ENCODE data around the gene CAPSL.
"Not testable (repeated sequence)": the region's sequence is repeated elsewhere in the genome, so short reads cannot be mapped to it uniquely, and the experiment has no call there.

Gene CAPSL

DNA sequence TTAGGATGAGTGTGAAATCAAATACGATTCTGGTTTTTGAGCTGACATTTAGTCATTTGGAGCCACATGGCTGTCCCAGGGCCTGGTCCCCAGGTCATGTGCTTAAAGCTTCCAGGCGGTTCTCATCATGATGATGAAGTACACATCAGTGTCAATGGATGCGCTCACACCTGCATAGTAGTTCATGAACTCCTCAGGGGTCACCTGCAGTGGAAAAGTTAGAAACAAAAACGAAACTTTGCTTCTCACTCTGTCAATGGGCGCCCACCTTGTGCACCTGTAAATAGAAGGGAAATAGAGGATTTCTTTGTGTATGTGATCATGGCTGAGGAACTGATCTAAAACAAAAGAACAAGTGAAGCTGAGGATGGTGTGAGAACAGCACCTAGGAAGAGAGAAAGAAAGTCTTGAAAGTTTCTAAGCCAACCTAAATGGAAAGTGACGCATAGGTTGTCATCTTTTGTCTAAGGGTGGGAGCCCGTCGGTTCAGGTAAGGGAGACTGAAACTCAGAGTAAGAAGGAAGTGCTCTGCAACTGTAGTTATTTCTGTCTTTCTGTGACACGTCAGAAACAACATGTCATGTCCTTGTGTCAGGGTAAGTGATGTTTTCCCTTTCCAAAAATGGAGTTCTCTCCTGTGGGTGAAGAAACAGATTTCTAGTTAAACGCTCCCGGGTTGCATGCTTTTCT lies 33.8 kb downstream of the CAPSL start:
- no peak for DNase-seq

DNA sequence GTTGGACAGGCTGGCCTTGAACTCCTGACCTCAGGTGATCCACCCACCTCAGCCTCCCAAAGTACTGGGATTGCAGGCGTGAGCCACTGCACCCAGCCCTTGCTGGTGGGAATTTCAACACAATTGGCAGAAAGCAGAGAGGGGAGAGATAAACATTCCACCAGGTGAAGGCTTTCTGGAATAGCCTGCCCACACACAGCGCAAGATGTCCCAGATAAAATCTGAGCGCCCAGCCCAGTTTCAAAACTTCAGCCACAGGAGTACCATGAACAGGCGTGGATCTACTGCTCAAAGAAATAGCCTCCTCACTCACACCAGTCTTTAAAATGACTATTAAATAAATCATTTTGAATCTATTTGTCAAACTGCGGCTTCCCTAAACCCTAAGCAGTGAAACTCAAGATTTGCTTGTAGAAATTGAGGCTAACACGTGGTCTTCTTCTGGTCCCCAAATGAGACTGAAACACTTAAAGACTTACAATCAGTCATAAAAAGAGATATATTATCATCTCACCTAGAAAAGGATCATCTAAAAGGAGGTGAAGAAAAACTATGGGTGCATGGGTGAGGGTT lies 34.7 kb downstream of the CAPSL start:
- no peak for DNase-seq

DNA sequence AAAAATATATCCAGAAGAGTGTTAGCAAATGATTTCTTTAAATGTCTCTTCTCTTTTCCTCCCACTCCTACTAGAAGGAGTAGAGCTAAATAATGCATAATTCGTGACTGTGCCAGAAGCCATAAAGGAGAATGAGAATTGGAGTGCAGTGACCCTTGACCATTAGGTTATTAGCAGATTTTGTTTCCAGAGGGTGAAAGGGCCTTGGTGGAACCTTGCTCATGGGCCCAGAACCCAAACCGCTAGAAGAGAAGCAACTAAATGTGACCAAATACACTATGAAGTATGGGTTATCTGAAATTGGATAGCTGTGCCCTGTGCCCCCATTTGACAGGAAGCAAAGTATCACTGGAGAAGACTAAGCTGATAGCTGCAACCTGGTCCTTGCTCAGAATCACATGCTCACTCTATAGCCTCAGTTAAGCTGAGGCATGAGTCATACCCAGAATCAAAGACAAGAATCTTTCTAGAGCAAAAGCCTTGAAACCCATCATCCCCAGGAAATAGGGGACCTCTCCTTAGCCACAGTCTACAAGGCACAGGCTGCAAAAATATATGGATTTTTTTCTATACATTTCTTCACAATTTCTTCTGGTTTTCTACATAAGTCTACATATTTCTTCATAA lies 36.3 kb downstream of the CAPSL start:
- no peak for DNase-seq

DNA sequence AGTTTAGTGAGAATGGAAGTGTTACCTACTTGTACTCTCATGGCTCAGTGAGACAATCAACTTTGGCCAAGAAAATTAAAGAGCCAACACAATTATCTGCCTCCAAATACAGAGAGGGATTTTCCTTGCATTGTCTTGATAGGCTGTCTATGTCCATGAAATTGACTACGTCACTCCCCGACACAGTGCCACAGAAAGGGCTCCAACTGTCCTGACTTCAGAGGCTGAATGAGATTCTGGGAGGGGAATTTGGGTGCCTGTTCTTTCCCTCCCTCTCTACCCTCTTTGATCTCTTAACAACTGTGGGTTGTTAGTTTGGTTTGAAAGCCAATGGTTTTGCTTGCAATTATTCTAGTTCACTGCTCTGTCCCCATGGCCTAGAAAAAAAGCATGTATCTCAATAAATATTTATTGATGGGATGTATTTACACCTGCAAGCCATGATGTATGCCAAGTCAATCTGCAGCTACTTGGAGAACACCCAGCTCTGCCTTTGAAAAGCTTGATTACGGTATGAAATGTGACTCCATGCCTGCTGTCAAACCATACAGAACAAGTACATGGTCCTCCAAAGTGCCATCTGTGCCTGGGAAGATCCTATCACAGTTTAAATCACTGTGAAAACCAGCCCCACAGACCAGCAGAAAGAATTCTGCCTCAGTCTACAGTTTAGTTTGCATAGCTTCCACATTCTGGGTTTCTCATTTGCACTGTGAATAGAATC lies 37.3 kb downstream of the CAPSL start:
- DNase-seq, result no peak

DNA sequence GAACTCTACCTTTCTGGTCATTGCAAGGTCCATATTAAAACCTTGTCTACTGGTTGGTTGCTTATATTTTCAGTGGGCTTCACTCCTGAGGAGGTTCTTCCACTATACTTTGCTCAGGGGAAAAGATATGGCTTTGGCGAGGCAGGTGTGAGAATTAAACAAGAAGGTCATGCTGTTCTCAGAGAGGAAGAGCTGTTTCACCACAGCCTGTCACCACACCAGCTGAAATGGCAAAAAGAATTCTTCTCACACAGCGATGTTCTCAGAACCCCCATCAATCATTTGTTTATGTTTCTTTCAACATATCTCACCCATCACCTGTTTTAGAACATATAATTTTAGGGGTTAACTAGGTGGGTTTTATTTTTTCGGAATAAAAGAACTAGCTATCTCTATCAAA lies 38.6 kb downstream of the CAPSL start:
- no peak for DNase-seq

DNA sequence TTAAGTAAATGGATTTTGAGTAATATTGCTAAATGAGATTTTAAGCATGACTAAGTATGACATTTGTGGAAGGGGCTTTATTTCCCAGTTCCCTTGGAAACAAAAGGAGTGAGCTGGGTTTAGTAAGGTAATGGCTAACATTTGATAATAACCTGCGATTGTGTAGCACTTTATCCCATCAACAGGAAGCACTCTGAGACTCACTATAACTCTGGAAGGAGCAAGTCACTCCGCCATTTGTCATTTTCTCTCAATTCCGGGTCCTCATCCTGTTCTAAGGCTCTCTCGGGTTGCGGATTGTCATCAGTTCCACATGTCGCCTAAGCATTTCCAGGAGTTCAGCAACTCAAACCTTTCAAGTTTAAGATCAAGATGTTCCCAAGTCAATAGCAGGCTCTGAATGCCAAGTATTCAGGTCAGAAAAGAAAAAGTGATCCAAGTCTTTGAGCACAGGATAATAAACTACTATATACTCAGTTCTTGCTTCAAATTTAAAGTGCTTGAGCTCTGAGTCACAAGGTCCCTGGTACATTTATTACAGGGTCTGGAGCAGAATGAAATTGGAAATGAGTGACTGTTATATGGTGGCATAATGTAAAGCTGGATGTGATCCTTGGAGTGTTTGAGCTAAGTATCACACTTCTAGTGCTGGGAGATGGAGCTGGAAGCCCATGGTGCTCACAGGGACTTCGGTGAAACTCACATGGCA lies 39.3 kb downstream of the CAPSL start:
- DNase-seq, result no peak

DNA sequence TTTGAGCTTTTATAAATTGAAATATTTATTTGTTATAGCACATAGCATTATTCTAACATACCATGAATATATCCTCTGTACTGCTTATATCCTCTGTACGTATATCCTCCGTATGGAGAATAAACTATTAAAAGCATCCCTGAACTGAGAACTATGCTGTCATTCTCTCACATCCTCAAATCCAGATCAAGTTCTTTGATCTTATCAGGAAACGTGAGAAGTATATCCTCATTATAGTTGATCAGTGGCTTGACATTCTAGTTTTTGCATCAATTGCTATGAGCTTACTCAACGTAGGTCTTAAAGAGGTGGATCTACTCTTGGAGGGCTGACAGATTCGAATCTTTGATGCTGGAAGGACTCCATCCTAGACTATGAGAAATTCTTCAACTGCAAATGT lies 44.3 kb downstream of the CAPSL start:
- DNase-seq, result no peak

DNA sequence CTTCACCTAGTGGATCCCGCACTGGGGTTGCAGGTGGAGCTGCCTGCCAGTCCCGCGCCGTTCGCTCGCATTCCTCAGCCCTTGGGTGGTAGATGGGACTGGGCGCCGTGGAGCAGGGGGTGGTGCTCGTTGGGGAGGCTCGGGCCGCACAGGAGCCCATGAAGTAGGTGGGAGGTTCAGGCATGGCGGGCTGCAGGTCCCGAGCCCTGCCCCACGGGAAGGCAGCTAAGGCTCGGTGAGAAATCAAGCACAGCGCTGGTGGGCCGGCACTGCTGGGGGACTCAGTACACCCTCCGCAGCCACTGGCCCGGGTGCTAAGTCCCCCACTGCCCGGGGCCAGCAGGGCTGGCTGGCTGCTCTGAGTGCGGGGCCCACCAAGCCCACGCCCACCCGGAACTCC lies 45.6 kb downstream of the CAPSL start:
- DNase-seq, result not testable (repeated sequence)

DNA sequence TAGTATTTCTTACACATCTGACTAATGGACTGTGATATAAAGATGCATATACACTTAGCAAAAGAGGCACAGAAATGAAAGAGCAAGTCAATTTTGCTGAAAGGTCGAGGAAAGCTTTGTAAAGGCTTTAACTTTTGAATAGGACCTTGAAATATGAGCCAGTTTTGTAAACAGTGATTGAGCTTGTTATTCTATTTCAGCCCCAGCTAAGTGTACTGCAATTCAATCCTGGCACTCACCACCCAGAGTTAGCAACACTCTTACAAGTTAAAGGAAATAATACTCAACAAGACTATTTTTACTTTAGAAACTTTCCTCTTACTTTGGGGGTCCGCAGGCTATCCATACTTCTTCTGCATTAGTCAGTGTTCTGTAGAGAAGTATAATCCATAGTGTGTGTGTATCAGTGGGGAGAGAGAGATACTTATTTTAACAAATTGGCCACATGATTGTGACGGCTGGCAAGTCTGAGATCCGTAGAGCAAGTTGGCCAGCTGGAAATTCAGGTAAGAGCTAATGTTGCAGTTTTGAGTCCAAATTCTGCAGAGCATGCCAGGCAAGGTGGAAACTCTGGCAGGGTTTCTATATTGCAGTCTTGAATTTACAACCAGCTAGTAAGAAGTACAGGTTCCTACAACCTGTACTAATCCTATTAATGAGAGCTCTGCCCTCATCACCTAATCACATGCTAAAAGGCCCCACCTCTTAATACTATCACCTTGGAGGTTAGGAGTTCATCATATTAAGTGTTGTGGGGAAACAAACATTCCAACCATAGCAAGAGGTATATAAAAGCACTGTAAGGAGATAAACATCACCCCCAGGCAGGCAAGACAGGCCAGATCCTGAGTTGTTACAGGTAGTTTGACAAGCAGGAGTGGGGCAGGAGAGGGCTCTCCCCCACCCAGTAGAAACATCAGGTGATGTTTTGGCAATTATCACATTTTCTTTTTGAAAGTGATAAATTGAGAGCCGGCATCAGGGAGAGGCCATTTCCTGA lies 48.1 kb downstream of the CAPSL start:
- no peak for DNase-seq

DNA sequence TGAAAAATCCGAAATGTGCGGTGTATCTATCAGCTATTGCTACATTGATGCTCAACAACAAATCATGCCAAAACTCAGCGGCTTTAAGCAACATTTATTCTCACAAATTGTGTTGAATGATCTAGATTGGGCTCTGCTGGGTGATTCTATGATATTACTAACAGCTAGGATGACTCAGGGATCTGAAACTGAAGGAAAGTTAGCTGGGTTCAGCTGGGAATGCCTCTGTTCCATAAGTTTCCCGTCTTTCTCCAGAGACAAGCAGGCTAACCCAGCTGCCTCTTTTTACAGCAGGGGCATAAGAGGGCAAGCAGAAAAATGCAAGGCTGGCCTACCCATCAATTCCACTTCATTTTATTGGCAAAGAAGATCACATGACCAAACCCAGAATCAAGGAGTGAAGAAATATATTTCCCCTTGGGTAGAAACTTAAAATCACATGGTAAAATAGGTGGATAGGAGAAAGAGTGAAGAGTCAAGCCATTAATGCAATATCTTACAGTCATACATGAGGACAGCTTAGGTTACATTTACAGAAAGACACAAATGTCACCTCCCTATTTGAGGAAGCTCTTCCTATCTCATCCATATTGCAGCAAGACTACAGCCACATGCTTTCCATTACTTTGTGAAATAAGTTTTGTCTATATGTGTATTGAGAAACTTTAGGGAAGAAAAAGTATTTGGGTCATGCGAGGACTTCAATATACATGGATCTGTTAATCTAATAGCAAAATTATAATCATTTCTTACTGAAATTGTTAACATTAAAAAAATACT lies 50.9 kb downstream of the CAPSL start:
- no peak for DNase-seq

DNA sequence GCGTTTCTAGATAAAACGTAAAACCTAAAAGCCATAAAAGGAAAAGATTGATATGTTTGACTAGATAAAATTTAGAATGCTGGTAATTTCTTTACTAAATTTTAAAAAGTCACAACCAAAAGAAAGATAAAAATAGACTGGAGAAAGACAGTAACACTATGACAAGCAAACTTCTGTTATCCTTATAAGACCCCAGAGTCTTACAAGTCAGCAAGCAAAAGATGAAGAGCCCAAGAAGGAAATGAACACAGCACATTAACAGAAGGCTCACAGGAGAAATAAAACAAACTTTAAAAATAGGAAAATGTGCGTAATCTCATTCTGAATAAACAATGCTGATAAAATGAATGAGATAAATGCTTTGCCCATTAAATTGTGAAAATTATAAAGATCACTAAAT lies 52.0 kb downstream of the CAPSL start:
- DNase-seq, result no peak

DNA sequence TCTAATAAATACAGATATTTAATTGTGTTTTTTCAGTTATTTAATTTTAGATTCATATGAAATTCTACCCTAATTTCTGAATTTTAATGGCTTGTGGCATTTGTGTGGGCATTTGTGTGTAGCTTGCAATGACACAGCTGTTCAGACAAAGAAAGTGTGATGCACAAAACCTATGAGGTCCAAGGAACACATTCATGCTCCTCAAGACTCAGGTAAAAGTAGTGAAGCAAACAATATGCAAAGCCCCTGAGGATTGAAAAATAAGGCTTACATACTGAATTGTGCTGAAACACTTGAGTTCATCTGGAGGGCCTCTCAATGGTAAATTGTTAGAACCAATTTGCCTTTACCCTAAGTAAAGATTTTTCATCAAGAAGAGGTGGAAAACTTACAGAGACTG lies 53.6 kb downstream of the CAPSL start:
- DNase-seq, result no peak

DNA sequence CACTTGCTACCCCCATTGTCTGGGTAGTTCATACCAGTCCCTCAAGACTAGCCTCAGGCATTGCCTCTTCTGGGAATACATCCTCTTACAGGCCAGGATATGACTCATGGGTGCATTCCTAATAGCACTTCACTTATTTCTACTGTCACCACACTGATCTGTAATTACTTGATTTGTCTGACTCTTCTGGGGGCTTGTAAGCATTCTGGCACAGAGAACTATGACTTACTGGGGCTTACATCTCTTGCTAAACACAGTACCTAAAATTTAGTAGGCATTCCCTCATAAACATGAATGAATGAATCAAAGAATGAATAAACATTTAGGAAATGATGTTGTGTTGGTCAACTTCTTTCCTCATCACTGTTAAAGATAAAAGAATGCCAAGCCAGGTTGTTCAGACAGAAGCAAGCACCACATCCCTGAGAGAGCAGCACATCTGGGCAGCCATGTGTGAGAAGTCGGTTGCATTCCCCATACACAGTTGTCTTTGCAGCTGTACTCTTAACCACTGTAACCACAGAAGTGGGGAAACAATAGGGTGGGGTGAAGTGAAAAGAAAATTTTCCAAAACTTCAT lies 54.1 kb downstream of the CAPSL start:
- no peak for DNase-seq

DNA sequence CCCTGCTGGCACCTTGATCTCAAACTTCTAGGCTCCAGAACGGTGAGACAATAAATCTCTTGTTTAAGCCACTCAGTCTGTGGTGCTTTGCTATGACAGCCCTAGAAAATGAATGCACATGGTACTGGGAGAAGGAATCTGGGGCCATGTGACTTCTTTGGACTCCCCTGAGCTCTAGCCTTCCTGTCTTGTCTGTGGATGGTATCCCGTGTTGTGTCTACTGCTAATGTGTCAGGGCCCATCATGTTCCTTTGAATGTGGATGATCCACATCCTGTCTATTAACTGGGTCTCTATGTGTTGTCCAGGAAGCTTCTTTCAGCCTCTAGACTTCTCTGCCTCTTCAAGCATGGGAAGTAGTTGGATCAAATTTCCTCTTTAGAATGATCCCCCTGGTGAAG lies 56.7 kb downstream of the CAPSL start:
- no peak for DNase-seq

DNA sequence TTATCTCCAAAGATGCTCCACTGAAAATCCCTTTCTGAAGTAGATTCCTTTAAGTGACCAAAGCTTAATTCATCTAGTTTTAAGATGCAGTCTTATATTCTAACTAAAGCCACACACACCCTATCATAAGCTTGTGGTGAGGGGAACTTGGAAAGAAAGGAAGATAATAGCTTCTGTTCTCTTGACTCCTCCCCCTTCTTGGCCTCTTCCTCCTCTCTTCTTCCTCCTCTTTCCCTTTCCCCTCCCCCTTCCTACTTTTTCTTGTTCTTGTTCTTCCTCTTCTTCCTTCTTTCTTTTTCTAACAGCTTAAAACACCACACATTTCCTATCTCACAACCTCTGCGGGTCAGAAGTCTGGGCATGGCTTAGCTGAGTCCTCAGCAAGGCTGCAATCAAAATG lies 58.3 kb downstream of the CAPSL start:
- DNase-seq, result no peak

DNA sequence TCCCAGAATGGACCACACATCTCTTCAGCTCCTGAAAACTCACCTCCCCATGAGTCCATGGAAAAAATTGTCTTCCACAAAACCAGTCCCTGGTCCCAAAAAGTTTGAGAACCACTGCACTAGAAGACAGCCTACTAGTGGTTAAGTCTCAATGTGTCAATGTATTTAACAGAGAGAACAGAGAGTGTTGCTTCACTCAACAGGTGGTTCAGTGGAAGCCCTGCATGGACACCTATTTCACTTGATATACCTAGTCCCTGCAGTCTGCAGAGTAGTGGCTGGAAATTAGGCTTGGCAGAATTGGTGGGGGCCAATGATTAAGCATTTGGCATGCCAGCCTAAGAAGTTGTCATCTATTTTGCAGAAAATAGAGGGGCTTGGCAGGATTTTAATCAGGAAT lies 58.8 kb downstream of the CAPSL start:
- no peak for DNase-seq

DNA sequence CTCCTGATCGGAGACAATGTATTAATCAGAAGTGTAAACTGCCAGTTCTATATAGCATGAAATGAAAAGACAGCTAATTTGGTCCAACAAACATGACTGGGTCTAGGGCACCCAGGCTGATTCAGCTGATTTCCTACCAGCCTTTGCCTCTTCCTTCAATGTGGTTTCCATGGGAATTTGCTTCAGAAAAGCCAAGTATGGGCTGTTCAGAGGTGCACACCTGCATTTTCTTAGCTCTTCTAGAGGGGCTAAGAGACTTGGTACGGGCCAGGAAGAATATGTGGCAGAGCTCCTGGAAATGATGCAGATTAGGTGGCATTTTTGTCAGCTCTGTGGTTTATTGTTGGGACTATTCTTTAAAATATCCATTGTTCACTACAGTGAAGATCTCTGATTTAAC lies 59.3 kb downstream of the CAPSL start:
- no peak for DNase-seq

DNA sequence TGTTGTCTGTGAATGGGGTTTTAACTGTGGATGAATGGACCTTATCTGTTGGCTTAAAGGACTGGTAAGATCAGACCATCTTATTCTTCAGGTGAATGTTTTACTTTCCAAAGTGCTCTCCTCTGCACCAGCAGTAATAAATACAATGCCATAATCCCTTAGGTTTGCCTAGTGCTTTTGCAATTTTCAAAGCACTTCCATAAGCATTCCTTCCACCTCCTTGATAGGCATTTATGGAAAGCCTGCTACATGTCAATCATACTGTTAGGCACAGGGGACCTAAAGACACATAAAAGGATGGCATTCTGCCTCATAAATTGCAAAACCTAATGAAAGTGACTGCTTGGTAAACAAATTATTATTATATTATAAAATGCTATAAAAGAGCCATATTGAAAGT lies 60.3 kb downstream of the CAPSL start:
- DNase-seq, result no peak

DNA sequence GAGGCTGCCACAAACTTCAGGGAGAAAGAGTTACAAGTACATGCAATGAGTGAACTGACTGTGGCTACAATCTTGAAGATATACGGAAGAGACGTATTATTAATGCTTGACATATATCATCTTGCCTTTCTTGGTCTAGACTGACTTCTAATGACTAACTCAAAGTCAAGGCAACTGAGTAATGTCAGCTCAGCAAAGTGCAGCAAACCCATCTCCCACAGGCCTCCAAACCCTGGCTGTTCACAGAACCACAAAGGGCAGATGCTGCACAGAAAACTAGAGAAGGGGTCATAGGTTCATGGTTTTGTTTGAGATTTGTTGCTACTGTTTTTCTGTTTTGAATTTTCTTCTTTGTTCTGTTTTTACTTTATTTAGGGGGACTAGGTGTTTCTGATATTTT lies 60.8 kb downstream of the CAPSL start:
- no peak for DNase-seq

DNA sequence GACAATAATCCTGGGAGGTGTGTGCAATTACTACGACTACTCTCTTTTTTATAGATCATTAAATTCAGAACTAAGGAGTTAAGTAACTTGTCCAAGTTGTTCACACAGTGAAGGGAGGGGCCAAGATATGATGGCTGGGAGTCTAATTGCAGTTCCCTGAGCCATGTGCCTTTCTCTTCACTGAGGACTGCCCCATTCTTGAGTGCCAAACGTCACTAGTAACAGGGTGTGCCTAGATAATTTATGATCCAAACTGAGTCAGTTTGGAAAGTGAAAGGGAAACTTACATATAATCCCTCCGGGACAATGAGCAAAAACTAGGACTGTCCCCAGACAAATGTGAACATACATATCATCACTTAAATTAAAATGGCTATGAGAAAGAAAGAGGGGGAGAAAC lies 61.5 kb downstream of the CAPSL start:
- no peak for DNase-seq

DNA sequence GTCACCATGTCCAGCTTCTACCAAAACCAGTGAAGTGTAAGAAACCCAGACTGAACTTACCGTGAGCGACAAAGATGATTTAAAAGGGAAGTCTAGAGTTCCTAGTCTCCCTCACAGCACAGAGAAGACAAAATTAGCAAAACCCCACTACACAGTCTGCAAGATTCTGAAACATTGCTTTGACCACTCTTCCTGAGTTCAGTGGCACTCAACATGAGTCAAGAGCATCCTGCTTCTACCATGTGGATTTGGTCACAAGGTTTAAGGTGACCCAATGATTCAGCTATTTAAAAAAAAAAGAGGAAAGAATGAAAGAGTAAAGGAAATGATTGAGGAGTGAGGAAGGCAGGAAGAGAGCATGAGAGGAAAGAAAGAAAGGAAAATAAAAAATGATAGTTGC lies 62.0 kb downstream of the CAPSL start:
- DNase-seq, result no peak
